ENCODE measurements around the gene MAD1L1. TPM values are rescaled to one million over a fixed set of nuclear protein-coding genes. Genes with fewer than 3 reads are reported as not detected.
"Not testable (repeated sequence)": the region's sequence is repeated elsewhere in the genome, so short reads cannot be mapped to it uniquely, and the experiment has no call there.

MAD1L1 gene
- total and polyA plus RNA-seq, 2 experiments from 2014 or later, result 38.2 to 69.8 TPM

DNA sequence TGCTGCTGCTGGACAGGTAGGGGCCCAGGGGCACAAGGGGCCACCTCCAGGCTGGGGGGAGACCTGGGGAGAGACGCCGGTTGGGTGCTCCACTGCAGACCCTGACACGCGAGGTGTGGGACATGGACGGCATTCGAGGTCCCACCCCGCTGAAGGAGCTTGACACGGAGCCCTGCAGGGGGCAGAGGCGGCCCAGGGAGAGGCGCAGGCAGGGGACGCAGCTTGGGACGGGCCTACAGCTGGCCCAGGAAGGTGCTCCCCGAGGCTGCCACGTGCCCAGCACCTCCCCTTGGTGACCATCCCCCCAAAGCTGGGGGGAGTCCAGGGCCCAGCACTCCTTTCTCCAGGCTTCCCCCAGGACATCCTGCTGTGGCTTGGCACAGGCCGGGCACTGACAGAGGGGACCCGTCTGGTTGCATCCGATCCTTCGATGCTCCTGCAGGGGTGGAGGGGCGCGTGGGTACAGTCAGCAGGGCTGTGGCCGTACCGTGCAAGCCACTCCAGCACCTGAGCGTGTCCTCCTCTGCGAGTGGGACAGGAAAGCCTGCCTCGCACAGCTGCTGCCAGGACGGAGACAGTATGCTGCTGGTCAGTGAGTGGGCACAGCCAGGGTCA is 388.3 kb downstream of the MAD1L1 start:
- in situ Hi-C loops (cut with MboI), result no loop called here
- WGBS, 2 experiments (ENCODE audit: low coverage in 1 of 2, low lambda C conversion rate in 2 of 2, missing lambda C conversion rate in 2 of 2), result 84 to 86% methylated on average over 16 to 25 of the region's 26 CpGs

DNA sequence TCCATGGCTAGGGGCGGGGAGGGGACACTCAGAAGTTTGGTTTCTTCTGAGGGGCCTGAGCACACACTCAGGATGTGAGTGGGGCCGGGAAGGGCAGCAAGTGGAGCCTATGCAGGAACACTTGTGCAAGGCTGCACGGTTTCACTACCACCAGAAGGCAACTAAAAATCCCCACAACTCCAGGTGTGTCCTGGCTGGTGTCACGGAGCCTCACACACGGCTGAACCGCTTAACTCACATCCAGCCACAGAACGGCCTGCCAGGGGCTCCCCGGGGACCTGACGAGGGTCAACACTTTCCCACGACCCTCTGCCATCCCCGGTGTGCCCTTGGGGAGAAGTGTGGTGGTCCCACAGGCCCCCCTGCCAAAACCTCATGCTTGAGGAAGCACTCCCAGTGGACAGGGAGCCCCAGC is 388.8 kb downstream of the MAD1L1 start:
- in situ Hi-C loops (cut with MboI), result no loop called here
- no peaks in the 10 kb centered on the region for H3K79me2 ChIP-seq (ENCODE audit: insufficient read depth)
- no peak for DNase-seq
- H3K4me1 ChIP-seq (ENCODE audit: insufficient read depth), result no peaks in the 10 kb centered on the region
- H3K36me3 ChIP-seq (ENCODE audit: low read depth), result no peaks in the 10 kb centered on the region
- WGBS, 2 experiments (ENCODE audit: low coverage in 1 of 2, low lambda C conversion rate in 2 of 2, missing lambda C conversion rate in 2 of 2), result 83% methylated on average over 10 to 11 of the region's 11 CpGs
- no peak overlapping the region for H3K9ac ChIP-seq
- no peaks in the 10 kb centered on the region for H4K20me1 ChIP-seq (ENCODE audit: insufficient read depth)
- no peaks in the 10 kb centered on the region for H3F3A ChIP-seq (ENCODE audit: insufficient read depth)
- H3K4me2 ChIP-seq (ENCODE audit: unreplicated experiment), result no peak overlapping the region
- H3K27me3 ChIP-seq (replicated peaks; ENCODE audit: insufficient read depth), result no peaks in the 10 kb centered on the region
- H3K9me3 ChIP-seq (ENCODE audit: low read depth), result no peaks in the 10 kb centered on the region
- TF ChIP-seq EZH2 (IDR thresholded peaks at IDR 0.05; ENCODE audit: insufficient read depth, poor library complexity, severe bottlenecking) (no peak), EZH2phosphoT487 (IDR thresholded peaks at IDR 0.05; ENCODE audit: insufficient read depth, low read depth) (no peak)
- no peak overlapping the region for H2AFZ ChIP-seq
- H3K27ac ChIP-seq, result no peak overlapping the region
- no peak overlapping the region for H3K4me3 ChIP-seq
- no peaks in the 10 kb centered on the region for H3K9me2 ChIP-seq (ENCODE audit: insufficient read depth)

More for the DNA sequence above, 388.3 kb downstream of the MAD1L1 start:
- no peak for DNase-seq
- Histone ChIP-seq H3K4me1 (ENCODE audit: insufficient read depth) (no peaks in the 10 kb centered on the region), H3K4me2 (ENCODE audit: unreplicated experiment) (no peak overlapping the region), H3F3A (ENCODE audit: insufficient read depth) (no peaks in the 10 kb centered on the region), H3K36me3 (ENCODE audit: low read depth) (no peaks in the 10 kb centered on the region), H4K20me1 (ENCODE audit: insufficient read depth) (no peaks in the 10 kb centered on the region), H3K9me2 (ENCODE audit: insufficient read depth) (no peaks in the 10 kb centered on the region), H3K27ac (no peak overlapping the region), H3K9me3 (ENCODE audit: low read depth) (no peaks in the 10 kb centered on the region), H2AFZ (no peak overlapping the region), H3K79me2 (ENCODE audit: insufficient read depth) (no peaks in the 10 kb centered on the region), H3K27me3 (replicated peaks; ENCODE audit: insufficient read depth) (no peaks in the 10 kb centered on the region), H3K4me3 (no peak overlapping the region), H3K9ac (no peak overlapping the region)
- TF ChIP-seq EZH2phosphoT487 (IDR thresholded peaks at IDR 0.05; ENCODE audit: insufficient read depth, low read depth) (no peak), EZH2 (IDR thresholded peaks at IDR 0.05; ENCODE audit: insufficient read depth, poor library complexity, severe bottlenecking) (no peak)

DNA sequence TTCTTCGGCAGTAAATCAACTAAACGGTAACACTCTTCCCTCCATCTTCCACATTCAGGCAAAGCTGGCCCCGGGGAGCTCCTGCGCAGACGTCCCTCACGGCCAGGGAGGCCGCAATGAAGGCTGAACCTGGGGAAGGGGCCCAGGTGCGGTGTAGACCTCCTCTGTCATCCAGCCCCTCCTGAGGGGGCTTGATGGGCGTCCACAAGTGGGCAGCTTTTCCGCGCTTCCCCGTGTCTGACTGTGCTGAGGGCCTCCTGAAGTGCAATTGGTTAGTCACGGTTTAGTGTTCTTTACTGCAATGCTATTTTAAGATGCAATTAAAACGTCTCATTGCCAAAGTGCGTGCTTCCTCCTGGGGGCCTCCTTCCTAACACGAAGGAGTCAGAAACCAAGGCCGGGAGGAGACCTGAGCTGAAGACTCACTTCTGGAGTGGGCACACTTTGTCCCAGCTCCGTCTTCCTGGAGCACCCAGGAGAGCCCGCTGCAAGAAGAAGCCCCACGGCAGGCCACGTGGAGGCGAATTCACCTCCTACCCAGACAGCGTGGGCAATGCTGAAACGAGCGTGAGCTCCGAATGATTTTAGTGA is 389.4 kb downstream of the MAD1L1 start:
- H3F3A ChIP-seq (ENCODE audit: insufficient read depth), result no peaks in the 10 kb centered on the region
- H3K9me3 ChIP-seq (ENCODE audit: low read depth), result no peaks in the 10 kb centered on the region
- no peak overlapping the region for H3K9ac ChIP-seq
- H3K4me2 ChIP-seq (ENCODE audit: unreplicated experiment), result no peak overlapping the region
- in situ Hi-C loops (cut with MboI), result no loop called here
- H4K20me1 ChIP-seq (ENCODE audit: insufficient read depth), result no peaks in the 10 kb centered on the region
- no peak overlapping the region for H2AFZ ChIP-seq
- H3K4me3 ChIP-seq, result no peak overlapping the region
- TF ChIP-seq EZH2phosphoT487 (IDR thresholded peaks at IDR 0.05; ENCODE audit: insufficient read depth, low read depth) (no peak), EZH2 (IDR thresholded peaks at IDR 0.05; ENCODE audit: insufficient read depth, poor library complexity, severe bottlenecking) (no peak)
- no peaks in the 10 kb centered on the region for H3K27me3 ChIP-seq (replicated peaks; ENCODE audit: insufficient read depth)
- no peaks in the 10 kb centered on the region for H3K4me1 ChIP-seq (ENCODE audit: insufficient read depth)
- no peaks in the 10 kb centered on the region for H3K36me3 ChIP-seq (ENCODE audit: low read depth)
- WGBS, 2 experiments (ENCODE audit: low coverage in 1 of 2, low lambda C conversion rate in 2 of 2, missing lambda C conversion rate in 2 of 2), result 91 to 92% methylated on average over 25 to 26 of the region's 26 CpGs
- H3K27ac ChIP-seq, result no peak overlapping the region
- no peak for DNase-seq
- H3K9me2 ChIP-seq (ENCODE audit: insufficient read depth), result no peaks in the 10 kb centered on the region
- H3K79me2 ChIP-seq (ENCODE audit: insufficient read depth), result no peaks in the 10 kb centered on the region

DNA sequence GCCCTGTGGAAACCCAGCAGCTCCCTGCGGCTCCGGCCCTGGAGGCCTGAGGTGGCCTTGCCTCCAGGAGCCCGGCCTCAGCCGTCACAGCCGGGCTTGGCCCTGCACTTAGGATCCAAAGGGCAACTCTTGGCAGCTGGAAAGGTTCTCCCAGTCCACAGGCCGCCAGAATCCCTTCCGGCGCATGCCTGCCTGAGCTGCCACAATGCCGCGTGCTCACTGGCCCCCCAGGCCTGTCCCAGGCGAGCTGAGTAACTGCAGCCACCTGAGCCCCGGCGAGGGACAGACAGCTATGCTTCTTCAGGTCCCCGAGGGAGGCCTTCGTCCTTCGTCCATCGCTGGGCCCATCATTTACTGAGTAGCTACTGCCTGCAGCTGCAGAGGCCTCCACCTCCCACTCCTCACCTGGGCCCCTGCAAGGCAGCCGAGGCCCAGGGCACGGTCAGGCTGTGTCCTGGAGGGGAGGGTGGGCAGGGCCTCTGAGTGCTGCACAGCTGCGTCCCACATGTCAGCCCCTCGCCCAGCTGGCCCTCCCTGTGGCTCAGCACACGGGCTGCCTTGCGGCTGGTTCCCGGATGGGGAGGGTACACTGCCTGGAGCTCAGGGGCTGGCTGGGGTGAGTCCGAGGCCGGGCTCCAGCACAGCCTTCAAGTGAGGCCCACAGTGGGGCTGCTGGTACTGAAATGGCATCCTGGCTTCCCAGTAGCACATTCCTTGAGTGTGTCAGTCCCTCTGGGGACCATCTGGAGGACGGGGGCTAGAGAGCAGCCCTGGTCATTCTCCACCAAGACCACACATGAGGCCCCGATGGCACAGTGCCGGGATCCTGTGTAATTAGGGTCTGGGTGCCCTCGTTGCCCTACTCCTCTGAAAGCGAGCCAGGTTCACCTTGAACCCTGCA is 390.2 kb downstream of the MAD1L1 start:
- Histone ChIP-seq H4K20me1 (ENCODE audit: insufficient read depth) (no peaks in the 10 kb centered on the region), H3K4me1 (ENCODE audit: insufficient read depth) (no peaks in the 10 kb centered on the region), H3K27me3 (replicated peaks; ENCODE audit: insufficient read depth) (no peaks in the 10 kb centered on the region), H2AFZ (no peak overlapping the region), H3K4me2 (ENCODE audit: unreplicated experiment) (no peak overlapping the region), H3K27ac (no peak overlapping the region), H3K9ac (no peak overlapping the region), H3K9me3 (ENCODE audit: low read depth) (no peaks in the 10 kb centered on the region), H3K79me2 (ENCODE audit: insufficient read depth) (no peaks in the 10 kb centered on the region), H3K4me3 (no peak overlapping the region), H3K9me2 (ENCODE audit: insufficient read depth) (no peaks in the 10 kb centered on the region), H3K36me3 (ENCODE audit: low read depth) (no peaks in the 10 kb centered on the region), H3F3A (ENCODE audit: insufficient read depth) (no peaks in the 10 kb centered on the region)
- WGBS, 2 experiments (ENCODE audit: low coverage in 1 of 2, low lambda C conversion rate in 2 of 2, missing lambda C conversion rate in 2 of 2), result 91 to 93% methylated on average over 25 to 29 of the region's 31 CpGs
- in situ Hi-C loops (cut with MboI), result no loop called here
- TF ChIP-seq EZH2phosphoT487 (IDR thresholded peaks at IDR 0.05; ENCODE audit: insufficient read depth, low read depth) (no peak), EZH2 (IDR thresholded peaks at IDR 0.05; ENCODE audit: insufficient read depth, poor library complexity, severe bottlenecking) (no peak)
- no peak for DNase-seq

DNA sequence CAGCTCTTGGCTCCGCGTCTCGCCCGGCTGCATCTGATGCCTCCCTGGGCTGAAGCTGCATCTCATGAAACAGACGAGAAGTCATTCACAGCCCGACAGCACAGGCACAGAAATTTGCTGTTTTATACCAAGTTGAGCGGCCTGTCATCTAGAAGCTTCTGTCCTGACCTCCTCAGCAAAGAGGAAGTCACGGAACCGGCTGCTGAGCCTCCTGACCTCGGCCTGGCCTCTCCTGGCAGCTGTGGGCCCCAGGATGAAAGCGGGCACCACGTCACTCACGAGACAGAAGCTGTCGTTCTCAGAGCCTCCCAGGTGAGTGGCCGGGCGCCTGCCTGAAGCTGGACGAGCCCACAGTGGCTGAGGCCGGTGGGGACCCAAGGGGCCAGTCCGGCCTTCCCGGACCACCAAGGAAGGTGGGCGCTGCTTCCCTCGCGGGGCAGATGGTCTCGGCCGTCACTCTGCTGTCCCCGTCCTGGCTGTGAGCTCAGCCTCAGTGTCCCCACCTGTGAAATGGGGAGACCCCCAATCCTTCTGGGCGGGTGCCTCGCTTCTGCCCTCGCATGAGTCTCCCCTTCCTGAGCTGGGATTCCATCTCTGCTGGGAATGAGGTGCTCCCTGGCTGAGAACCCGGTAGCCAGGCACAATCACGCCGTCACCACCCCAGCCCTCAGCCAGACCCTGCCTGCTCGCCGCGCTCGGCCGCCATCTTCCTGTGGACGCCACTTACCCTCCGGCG is 391.3 kb downstream of the MAD1L1 start:
- H3K27ac ChIP-seq; H4K20me1 ChIP-seq (ENCODE audit: insufficient read depth); H3K4me3 ChIP-seq; H3K27me3 ChIP-seq (replicated peaks; ENCODE audit: insufficient read depth); H3F3A ChIP-seq (ENCODE audit: insufficient read depth); H3K36me3 ChIP-seq (ENCODE audit: low read depth); H3K9me3 ChIP-seq (ENCODE audit: low read depth); in situ Hi-C loops (cut with MboI); DNase-seq; H3K4me2 ChIP-seq (ENCODE audit: unreplicated experiment); H3K4me1 ChIP-seq (ENCODE audit: insufficient read depth); H3K79me2 ChIP-seq (ENCODE audit: insufficient read depth); H3K9ac ChIP-seq; H2AFZ ChIP-seq; H3K9me2 ChIP-seq (ENCODE audit: insufficient read depth): not testable (repeated sequence)
- WGBS, 2 experiments (ENCODE audit: low coverage in 1 of 2, low lambda C conversion rate in 2 of 2, missing lambda C conversion rate in 2 of 2), result 88% methylated on average over 33 to 40 of the region's 40 CpGs

DNA sequence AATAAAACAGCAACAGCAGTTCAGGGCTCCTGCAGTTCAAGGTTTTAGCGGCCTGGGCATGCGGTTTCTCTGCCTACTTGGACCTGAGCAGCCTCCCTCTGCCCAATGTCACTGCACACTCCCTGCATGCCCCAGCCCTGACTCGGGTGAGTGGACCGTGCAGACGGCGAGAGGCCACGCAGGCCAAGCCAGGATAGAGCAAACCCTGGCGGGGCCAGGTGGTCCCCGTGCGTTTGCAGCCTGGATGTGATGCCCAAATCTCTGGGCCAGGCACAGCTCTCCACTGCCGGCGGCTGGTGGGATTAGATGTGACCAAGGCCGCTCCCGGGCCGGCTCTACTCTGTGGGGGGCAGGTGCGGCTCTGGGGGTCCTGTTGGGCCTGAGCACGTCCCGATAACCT is 392.0 kb downstream of the MAD1L1 start:
- H3K36me3 ChIP-seq (ENCODE audit: low read depth); H3K9me2 ChIP-seq (ENCODE audit: insufficient read depth); H3K9me3 ChIP-seq (ENCODE audit: low read depth); H3F3A ChIP-seq (ENCODE audit: insufficient read depth); H2AFZ ChIP-seq; H3K4me3 ChIP-seq; H3K79me2 ChIP-seq (ENCODE audit: insufficient read depth); H3K27me3 ChIP-seq (replicated peaks; ENCODE audit: insufficient read depth); H3K4me1 ChIP-seq (ENCODE audit: insufficient read depth); H3K9ac ChIP-seq; H3K4me2 ChIP-seq (ENCODE audit: unreplicated experiment); DNase-seq; in situ Hi-C loops (cut with MboI); H3K27ac ChIP-seq; H4K20me1 ChIP-seq (ENCODE audit: insufficient read depth): not testable (repeated sequence)
- 81 to 94% methylated on average over 14 to 17 of the region's 18 CpGs for WGBS, 2 experiments (ENCODE audit: low coverage in 1 of 2, low lambda C conversion rate in 2 of 2, missing lambda C conversion rate in 2 of 2)
